Measurements from ENCODE around the gene CARD11. TPM values are rescaled to one million over a fixed set of nuclear protein-coding genes. Genes with fewer than 3 reads are reported as not detected.

The CARD11 gene
- total and polyA plus RNA-seq, 2 donors (not counting 1 experiment from before 2014, with no cell fraction given), result 129 to 135 TPM

DNA sequence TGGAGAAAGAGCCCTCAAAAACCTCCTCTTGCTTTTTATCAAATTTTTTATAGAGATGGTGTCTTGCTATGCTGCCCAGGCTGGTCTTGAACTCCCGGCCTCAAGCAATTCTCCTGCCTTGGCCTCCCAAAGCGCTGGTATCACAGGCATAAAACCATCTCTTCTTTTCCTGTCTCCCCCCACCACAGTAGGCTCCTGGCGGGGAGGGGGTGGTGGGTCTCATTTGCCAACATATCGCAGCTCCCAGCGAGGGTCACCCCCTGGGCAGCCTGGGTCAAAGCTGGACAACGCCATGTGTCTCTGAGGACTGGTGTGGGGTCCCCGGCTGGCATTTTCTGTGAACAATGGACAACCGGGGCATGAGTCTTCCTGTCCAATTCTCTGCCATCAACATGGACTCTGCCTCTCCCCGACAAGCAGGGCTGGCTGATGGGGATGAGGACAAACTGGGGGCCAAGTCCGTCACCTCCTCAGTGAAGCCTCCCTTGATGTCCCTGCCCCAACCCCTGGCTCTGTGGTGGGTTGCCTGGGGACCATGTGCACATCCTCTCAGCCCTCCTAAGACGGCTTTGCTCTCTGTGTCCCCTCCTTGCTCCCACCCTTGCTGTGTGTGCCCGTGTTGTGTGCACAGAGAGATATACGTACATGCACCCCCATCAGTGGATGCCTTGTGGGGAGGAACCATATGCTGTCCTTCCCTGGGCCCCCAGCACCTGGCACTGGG is 113.2 kb downstream of the CARD11 start:
- H4K20me1 ChIP-seq (ENCODE audit: control insufficient read depth, insufficient read depth, low read length, poor library complexity, severe bottlenecking), result peaks cover 17% of the 10 kb centered on the region
- Mint-ChIP-seq H3K27ac (no peak overlapping the region), H3K9me3 (ENCODE audit: insufficient read depth) (no peaks in the 10 kb centered on the region), H3K4me3 (no peak overlapping the region), H3K4me1 (no peaks in the 10 kb centered on the region), H3K27me3 (no peaks in the 10 kb centered on the region)
- TF ChIP-seq EZH2 (IDR thresholded peaks at IDR 0.05; ENCODE audit: borderline replicate concordance, insufficient read depth, low read depth, low read length, poor library complexity, severe bottlenecking), result no peak
- TF ChIP-seq, protein P1, sequence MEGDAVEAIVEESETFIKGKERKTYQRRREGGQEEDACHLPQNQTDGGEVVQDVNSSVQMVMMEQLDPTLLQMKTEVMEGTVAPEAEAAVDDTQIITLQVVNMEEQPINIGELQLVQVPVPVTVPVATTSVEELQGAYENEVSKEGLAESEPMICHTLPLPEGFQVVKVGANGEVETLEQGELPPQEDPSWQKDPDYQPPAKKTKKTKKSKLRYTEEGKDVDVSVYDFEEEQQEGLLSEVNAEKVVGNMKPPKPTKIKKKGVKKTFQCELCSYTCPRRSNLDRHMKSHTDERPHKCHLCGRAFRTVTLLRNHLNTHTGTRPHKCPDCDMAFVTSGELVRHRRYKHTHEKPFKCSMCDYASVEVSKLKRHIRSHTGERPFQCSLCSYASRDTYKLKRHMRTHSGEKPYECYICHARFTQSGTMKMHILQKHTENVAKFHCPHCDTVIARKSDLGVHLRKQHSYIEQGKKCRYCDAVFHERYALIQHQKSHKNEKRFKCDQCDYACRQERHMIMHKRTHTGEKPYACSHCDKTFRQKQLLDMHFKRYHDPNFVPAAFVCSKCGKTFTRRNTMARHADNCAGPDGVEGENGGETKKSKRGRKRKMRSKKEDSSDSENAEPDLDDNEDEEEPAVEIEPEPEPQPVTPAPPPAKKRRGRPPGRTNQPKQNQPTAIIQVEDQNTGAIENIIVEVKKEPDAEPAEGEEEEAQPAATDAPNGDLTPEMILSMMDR (IDR thresholded peaks at IDR 0.05), result no peak
- peaks cover 10 to 91% of the 10 kb centered on the region in 2 experiments for H3K36me3 ChIP-seq (replicated peaks in 1 of 2; ENCODE audit: control extremely low read depth in 1 of 2, control insufficient read depth in 1 of 2, extremely low read depth in 1 of 2, insufficient read depth in 2 of 2, low read length in 1 of 2)
- ChIA-PET CTCF (no interaction called here), POLR2A (interaction anchor here (0.8 kb wide), 1 partner anchor 11 kb away, joined by 3 read pairs; no protein-coding TSS in a partner anchor)
- no peak overlapping the region for H3K27ac ChIP-seq (ENCODE audit: low read length in 2 of 2)
- no peak overlapping the region for H3K4me2 ChIP-seq (replicated peaks; ENCODE audit: low read depth, low read length, poor library complexity, severe bottlenecking)
- intact Hi-C loops (cut with micrococcal nuclease), result no loop called here
- no peak overlapping the region for H2AFZ ChIP-seq (ENCODE audit: insufficient read depth, low read depth, low read length, poor library complexity, severe bottlenecking)
- no peaks in the 10 kb centered on the region for H3K4me1 ChIP-seq (ENCODE audit: control insufficient read depth in 2 of 2, insufficient read depth in 2 of 2, low read length in 2 of 2)
- no peak overlapping the region for H3K9ac ChIP-seq (ENCODE audit: low read length)
- H3K27me3 ChIP-seq (replicated peaks in 1 of 4; ENCODE audit: control extremely low read depth in 1 of 4, control insufficient read depth in 3 of 4, insufficient read depth in 4 of 4, low read length in 3 of 4), result no peaks in the 10 kb centered on the region
- ATAC-seq (ENCODE audit: low read depth) (no peak), DNase-seq (no peak)
- no peak overlapping the region for H3K4me3 ChIP-seq (ENCODE audit: control extremely low read depth in 1 of 5, extremely low read depth in 1 of 5, insufficient read depth in 1 of 5, low read depth in 2 of 5, low read length in 4 of 5)
- no peaks in the 10 kb centered on the region for H3K79me2 ChIP-seq (ENCODE audit: control insufficient read depth, insufficient read depth, low read length)
- WGBS (ENCODE audit: insufficient coverage), result 97% methylated on average over 9 of the region's 13 CpGs
- H3K9me3 ChIP-seq (ENCODE audit: control extremely low read depth in 1 of 3, control insufficient read depth in 2 of 3, insufficient read depth in 1 of 3, low read length in 2 of 3), result no peaks in the 10 kb centered on the region
